ENCODE measurements around the gene NCAPH2. TPM values are rescaled to one million over a fixed set of nuclear protein-coding genes. Genes with fewer than 3 reads are reported as not detected.

The NCAPH2 gene
- total RNA-seq, 2 experiments from 2014 or later, result 184 to 185 TPM

- H3K27ac Mint-ChIP-seq, result peak overlapping the region; percentile 94
- H3K27me3 Mint-ChIP-seq, result no peaks in the 10 kb centered on the region
- ChIA-PET CTCF (interaction anchor here (2.0 kb wide), 1 partner anchor 26 kb away, joined by 5 read pairs; no protein-coding TSS in a partner anchor), POLR2A (interaction anchor here (1.5 to 2.7 kb wide), 3 partner anchors 26 to 150 kb away, joined by 4 to 11 read pairs (median 9); partner anchors contain the start of gene SCO2)
- H3K4me1 Mint-ChIP-seq (ENCODE audit: low read depth), result peaks cover 62% of the 10 kb centered on the region
- TF ChIP-seq CTCF (IDR thresholded peaks at IDR 0.05), result no peak
- Histone ChIP-seq H3K27me3 (ENCODE audit: control insufficient read depth in 1 of 2, insufficient read depth in 2 of 2, low read length in 2 of 2) (no peaks in the 10 kb centered on the region), H3K9me3 (ENCODE audit: control insufficient read depth in 1 of 2, insufficient read depth in 1 of 2, low read length in 2 of 2) (no peaks in the 10 kb centered on the region), H3K4me3 (ENCODE audit: low read length) (peak overlapping the region; percentile 2), H3K4me1 (ENCODE audit: insufficient read depth, low read length) (peaks cover 78% of the 10 kb centered on the region), H3K27ac (ENCODE audit: low read depth in 1 of 2, low read length in 2 of 2) (peak overlapping the region; percentile 74 to 94), H3K36me3 (ENCODE audit: insufficient read depth, low read length) (peaks cover 26% of the 10 kb centered on the region)
- H3K9me3 Mint-ChIP-seq, result no peaks in the 10 kb centered on the region
- H3K4me3 Mint-ChIP-seq, result peak overlapping the region; percentile 92
- intact Hi-C loops (cut with DNase I, micrococcal nuclease), result loop anchor here in 1 of 2 experiments (5.0 kb wide), 2 partner anchors 35 to 55 kb away; partner anchors contain the start of genes LMF2, NCAPH2 and SCO2
- H3K36me3 Mint-ChIP-seq (ENCODE audit: low read depth), result peaks cover 30% of the 10 kb centered on the region
- DNase-seq (no peak), ATAC-seq (ENCODE audit: poor library complexity) (no peak)
These were observed 36.1 kb upstream of the NCAPH2 start for GRCh38 chr22:50471962-50472361.

GRCh38 chr22:50473088-50473487, 34.9 kb upstream of the NCAPH2 start:
- Mint-ChIP-seq H3K4me3 (peak overlapping the region; percentile 92), H3K27me3 (no peaks in the 10 kb centered on the region), H3K9me3 (no peaks in the 10 kb centered on the region), H3K27ac (peak overlapping the region; percentile 94), H3K36me3 (ENCODE audit: low read depth) (peaks cover 28% of the 10 kb centered on the region), H3K4me1 (ENCODE audit: low read depth) (peaks cover 61% of the 10 kb centered on the region)
- peaks cover 69% of the 10 kb centered on the region for H3K4me1 ChIP-seq (ENCODE audit: insufficient read depth, low read length)
- no peaks in the 10 kb centered on the region for H3K9me3 ChIP-seq (ENCODE audit: control insufficient read depth in 1 of 2, insufficient read depth in 1 of 2, low read length in 2 of 2)
- ChIA-PET CTCF (interaction anchor here (0.5 to 2.0 kb wide), 8 partner anchors 23 to 221 kb away, joined by 3 to 16 read pairs (median 4); partner anchors contain the start of genes KLHDC7B, LMF2, NCAPH2 and SCO2), POLR2A (interaction anchor here (1.0 to 2.7 kb wide), 4 partner anchors 25 to 148 kb away, joined by 4 to 11 read pairs (median 6); partner anchors contain the start of genes LMF2, NCAPH2 and SCO2)
- H3K4me3 ChIP-seq (ENCODE audit: low read length), result peak overlapping the region; percentile 80
- TF ChIP-seq CTCF (IDR thresholded peaks at IDR 0.05), result no peak
- intact Hi-C loops (cut with DNase I, micrococcal nuclease), result loop anchor here in 1 of 2 experiments (5.0 kb wide), 2 partner anchors 34 to 54 kb away; partner anchors contain the start of genes LMF2, NCAPH2 and SCO2
- H3K36me3 ChIP-seq (ENCODE audit: insufficient read depth, low read length), result peaks cover 15% of the 10 kb centered on the region
- no peaks in the 10 kb centered on the region for H3K27me3 ChIP-seq (ENCODE audit: control insufficient read depth in 1 of 2, insufficient read depth in 2 of 2, low read length in 2 of 2)
- ATAC-seq (ENCODE audit: poor library complexity), result no peak
- DNase-seq, result peak in 13 of 14 experiments; percentile 26 to 79 (median 46)
- peak overlapping the region; percentile 74 to 94 for H3K27ac ChIP-seq (ENCODE audit: low read depth in 1 of 2, low read length in 2 of 2)

GRCh38 chr22:50473855-50474671, 34.0 kb upstream of the NCAPH2 start:
- H3K27ac ChIP-seq (ENCODE audit: low read depth in 1 of 2, low read length in 2 of 2), result peak overlapping the region; percentile 40 to 94
- DNase-seq (peak in 5 of 14 experiments; percentile 19 to 47 (median 46)), ATAC-seq (ENCODE audit: poor library complexity) (no peak)
- H3K36me3 Mint-ChIP-seq (ENCODE audit: low read depth), result peaks cover 21% of the 10 kb centered on the region
- peak overlapping the region; percentile 80 for H3K4me3 ChIP-seq (ENCODE audit: low read length)
- TF ChIP-seq CTCF (IDR thresholded peaks at IDR 0.05), result no peak
- CTCF ChIA-PET, result interaction anchor here (1.0 to 2.0 kb wide), 7 partner anchors 24 to 222 kb away, joined by 3 to 16 read pairs (median 4); partner anchors contain the start of genes KLHDC7B, LMF2, NCAPH2 and SCO2
- H3K27ac Mint-ChIP-seq, result peak overlapping the region; percentile 94
- H3K9me3 Mint-ChIP-seq, result no peaks in the 10 kb centered on the region
- H3K36me3 ChIP-seq (ENCODE audit: insufficient read depth, low read length), result peaks cover 12% of the 10 kb centered on the region
- peak overlapping the region; percentile 92 for H3K4me3 Mint-ChIP-seq
- H3K9me3 ChIP-seq (ENCODE audit: control insufficient read depth in 1 of 2, insufficient read depth in 1 of 2, low read length in 2 of 2), result no peaks in the 10 kb centered on the region
- H3K27me3 ChIP-seq (ENCODE audit: control insufficient read depth in 1 of 2, insufficient read depth in 2 of 2, low read length in 2 of 2), result no peaks in the 10 kb centered on the region
- POLR2A ChIA-PET, result interaction anchor here (1.0 to 2.7 kb wide), 3 partner anchors 34 to 148 kb away, joined by 4 to 11 read pairs (median 9); partner anchors contain the start of genes LMF2, NCAPH2 and SCO2
- peaks cover 53% of the 10 kb centered on the region for H3K4me1 Mint-ChIP-seq (ENCODE audit: low read depth)
- intact Hi-C loops (cut with DNase I, micrococcal nuclease), result loop anchor here in 1 of 2 experiments (5.0 kb wide), 2 partner anchors 33 to 53 kb away; partner anchors contain the start of genes LMF2, NCAPH2 and SCO2
- H3K4me1 ChIP-seq (ENCODE audit: insufficient read depth, low read length), result peaks cover 59% of the 10 kb centered on the region
- H3K27me3 Mint-ChIP-seq, result no peaks in the 10 kb centered on the region
